Lower leg skin (tissue), 4 donors: ENCODE measurements around the gene LMNB1. TPM values are rescaled to one million over a fixed set of nuclear protein-coding genes. Genes with fewer than 3 reads are reported as not detected.

Experiments
- DNase-seq, 2 donors: peaks; one replicate each; pipeline ENCODE4 v3.0.0-alpha.2; 2019; ENCODE audit warnings: low spot score in 2 of 2
- H3K4me3 ChIP-seq: fragments of 200-600 bp; sonication (generic); 2 replicates; pipeline ENCODE4 v1.5.1; 2017; ENCODE audit warnings: mild to moderate bottlenecking, low read depth; ENCODE audit not compliant: poor library complexity, severe bottlenecking
- CTCF ChIP-seq, 3 donors: fragments of 450-650 bp; IDR thresholded peaks; one replicate each; pipeline ENCODE4 v1.5.1; 2016; ENCODE audit warnings: antibody characterized with exemption in 3 of 3, mild to moderate bottlenecking in 3 of 3, moderate library complexity in 2 of 3
- POLR2A ChIP-seq, 2 donors: fragments of 450-650 bp; IDR thresholded peaks; one replicate each; pipeline ENCODE4 v1.6.1; 2016 to 2017; ENCODE audit warnings: antibody characterized with exemption in 2 of 2, mild to moderate bottlenecking in 1 of 2, moderate library complexity in 1 of 2
- WGBS, 2 donors: methylation state at CpG; one replicate each; pipeline ENCODE4 v1.1.5; 2018; 5-methylcytosine and 5-hydroxymethylcytosine counted together
- intact Hi-C: fragments of 100-400 bp; cut with DNase I; formaldehyde crosslinking; loops from one replicate; pipeline ENCODE4 v1.15.0; 2023; ENCODE audit warnings: low total_unique reads
- total RNA-seq, 4 donors: library from RNA; depleted of rRNA; stranded (reverse); fragments of >200 nt; gene quantifications; one replicate each; pipeline ENCODE4 v1.1.0, GENCODE V29; 2016

Gene LMNB1
- total RNA-seq, 4 donors from 2014 or later = 9.2 to 20.7 (median 9.9) TPM

- no peak for DNase-seq
- intact Hi-C loops = no loop called here
- no peak overlapping the region for H3K4me3 ChIP-seq
- TF ChIP-seq CTCF (IDR thresholded peaks at IDR 0.05) (no peak), POLR2A (IDR thresholded peaks at IDR 0.05) (no peak)
- WGBS, 2 donors = 36 to 44% methylated on average over 3 of the region's 3 CpGs
Measured at GRCh38 chr5:126865299-126865698, 88.4 kb downstream of the LMNB1 start.

GRCh38 chr5:126866851-126867636 lies 90.1 kb downstream of the LMNB1 start:
- intact Hi-C loops = no loop called here
- 75 to 82% methylated on average over 8 of the region's 8 CpGs for WGBS, 2 donors
- no peak for DNase-seq

GRCh38 chr5:126868338-126869004 lies 91.5 kb downstream of the LMNB1 start:
- intact Hi-C loops = no loop called here
- no peak for DNase-seq
- no peak overlapping the region for H3K4me3 ChIP-seq
- TF ChIP-seq CTCF (IDR thresholded peaks at IDR 0.05) (no peak), POLR2A (IDR thresholded peaks at IDR 0.05) (no peak)
- 57 to 65% methylated on average over 11 of the region's 11 CpGs for whole genome bisulfite sequencing, 2 donors

More at GRCh38 chr5:126866851-126867636, 90.1 kb downstream of the LMNB1 start:
- TF ChIP-seq CTCF (IDR thresholded peaks at IDR 0.05) (no peak), POLR2A (IDR thresholded peaks at IDR 0.05) (no peak)
- H3K4me3 ChIP-seq = no peak overlapping the region

GRCh38 chr5:126869005-126869451 lies 92.1 kb downstream of the LMNB1 start:
- no peak for DNase-seq
- intact Hi-C loops = no loop called here
- WGBS, 2 donors = 8 to 13% methylated on average over 22 of the region's 22 CpGs
- no peak overlapping the region for H3K4me3 ChIP-seq
- no peak for TF ChIP-seq CTCF (IDR thresholded peaks at IDR 0.05)
- no peak for TF ChIP-seq POLR2A (IDR thresholded peaks at IDR 0.05)

GRCh38 chr5:126871441-126871840 lies 94.5 kb downstream of the LMNB1 start:
- no peak for TF ChIP-seq CTCF (IDR thresholded peaks at IDR 0.05)
- TF ChIP-seq POLR2A (IDR thresholded peaks at IDR 0.05) = no peak
- intact Hi-C loops = no loop called here
- WGBS, 2 donors = 96 to 97% methylated on average over 6 of the region's 6 CpGs
- no peak overlapping the region for H3K4me3 ChIP-seq
- no peak for DNase-seq
